Measurements from ENCODE around the gene XCR1. TPM values are rescaled to one million over a fixed set of nuclear protein-coding genes. Genes with fewer than 3 reads are reported as not detected.
"Not testable (repeated sequence)": the region's sequence is repeated elsewhere in the genome, so short reads cannot be mapped to it uniquely, and the experiment has no call there.

The XCR1 gene
- total and polyA plus RNA-seq, 9 of the 15 experiments (the other 6 are each of a cell fraction or from before 2014, with no cell fraction given): not detected

DNA sequence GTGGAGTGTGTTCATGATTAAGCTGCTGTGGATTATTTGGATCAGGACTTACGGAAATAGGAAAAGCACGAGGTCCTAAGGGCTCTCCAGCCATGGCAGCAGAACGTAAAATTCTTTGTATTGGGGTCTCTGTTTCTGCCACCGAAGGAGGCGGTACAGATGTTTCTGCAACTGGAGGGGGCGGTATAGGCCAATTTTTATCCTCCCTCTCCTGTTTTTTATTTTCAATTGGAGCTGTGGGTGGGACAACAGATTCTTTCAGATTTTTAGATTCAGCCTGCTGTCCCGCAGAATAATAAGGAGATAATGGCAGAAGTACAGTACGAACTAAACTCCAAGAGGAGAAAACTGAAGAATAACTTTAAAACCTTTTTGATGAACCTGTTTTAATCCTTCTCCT lies 26.0 kb upstream of the XCR1 start:
- peaks cover 18 to 35% of the 10 kb centered on the region in 2 experiments for H3K27me3 ChIP-seq (ENCODE audit: control insufficient read depth in 2 of 2, insufficient read depth in 2 of 2, low read length in 2 of 2)
- WGBS (ENCODE audit: insufficient coverage, low coverage, missing lambda C conversion rate): 2% methylated on average over 8 of the region's 8 CpGs
- TF ChIP-seq RAD21 (CRISPR knock-in tag; conservative IDR thresholded peaks at IDR 0.05 in 1 of 2, IDR thresholded peaks at IDR 0.05 in 1 of 2): peak; percentile 14 to 26; a peak in 2 of 4 replicates
- H3K9ac ChIP-seq (ENCODE audit: insufficient read depth in 1 of 2, low read depth in 2 of 2, low read length in 2 of 2); H3K4me1 ChIP-seq (replicated peaks in 1 of 2; ENCODE audit: control insufficient read depth in 2 of 2, insufficient read depth in 2 of 2, low read length in 2 of 2); H3K9me3 ChIP-seq (replicated peaks; ENCODE audit: control insufficient read depth, insufficient read depth, low read depth, low read length); ATAC-seq; H3K4me2 ChIP-seq (ENCODE audit: insufficient read depth, low read length); H3K79me2 ChIP-seq (ENCODE audit: control insufficient read depth, insufficient read depth, low read length); H4K20me1 ChIP-seq (replicated peaks; ENCODE audit: control insufficient read depth, insufficient read depth, low read length); DNase-seq (ENCODE audit: extremely low read depth in 1 of 4, low spot score in 3 of 4); FAIRE-seq; H3K9me1 ChIP-seq (ENCODE audit: control insufficient read depth, insufficient read depth, low read length); H3K36me3 ChIP-seq (ENCODE audit: control insufficient read depth, insufficient read depth, low read length); intact Hi-C loops (cut with micrococcal nuclease); H3K4me3 ChIP-seq; in situ Hi-C loops (cut with MboI); POLR2A ChIA-PET; H2AFZ ChIP-seq (ENCODE audit: low read depth, low read length); H3K27ac ChIP-seq (ENCODE audit: extremely low read depth, low read depth, low read length); BruUV-seq (replicated peaks): not testable (repeated sequence)
- CTCF ChIA-PET (ENCODE audit: low intra/inter-chr PET ratio): interaction anchor here (1.1 kb wide), 1 partner anchor 25 kb away, joined by 3 read pairs; no protein-coding TSS in a partner anchor

GRCh38 chr3:46052531-46052930 lies 25.2 kb upstream of the XCR1 start:
- Histone ChIP-seq H3K9me3 (replicated peaks; ENCODE audit: control insufficient read depth, insufficient read depth, low read depth, low read length) (no peaks in the 10 kb centered on the region), H3K9ac (ENCODE audit: insufficient read depth in 1 of 2, low read depth in 2 of 2, low read length in 2 of 2) (no peak overlapping the region), H3K79me2 (ENCODE audit: control insufficient read depth, insufficient read depth, low read length) (no peaks in the 10 kb centered on the region), H2AFZ (ENCODE audit: low read depth, low read length) (no peak overlapping the region), H3K4me3 (no peak overlapping the region), H3K36me3 (ENCODE audit: control insufficient read depth, insufficient read depth, low read length) (no peaks in the 10 kb centered on the region), H3K4me2 (ENCODE audit: insufficient read depth, low read length) (no peak overlapping the region), H4K20me1 (replicated peaks; ENCODE audit: control insufficient read depth, insufficient read depth, low read length) (no peaks in the 10 kb centered on the region), H3K27ac (ENCODE audit: extremely low read depth, low read depth, low read length) (no peak overlapping the region), H3K9me1 (ENCODE audit: control insufficient read depth, insufficient read depth, low read length) (no peaks in the 10 kb centered on the region), H3K4me1 (replicated peaks in 1 of 2; ENCODE audit: control insufficient read depth in 2 of 2, insufficient read depth in 2 of 2, low read length in 2 of 2) (no peaks in the 10 kb centered on the region), H3K27me3 (ENCODE audit: control insufficient read depth in 2 of 2, insufficient read depth in 2 of 2, low read length in 2 of 2) (peaks cover 21 to 39% of the 10 kb centered on the region in 2 experiments)
- FAIRE-seq (no peak), DNase-seq (ENCODE audit: extremely low read depth in 1 of 4, low spot score in 3 of 4) (no peak), ATAC-seq (no peak)
- ChIA-PET POLR2A (no interaction called here), CTCF (ENCODE audit: low intra/inter-chr PET ratio) (interaction anchor here (0.9 to 1.1 kb wide), 2 partner anchors 26 to 27 kb away, joined by 3 to 4 read pairs; no protein-coding TSS in a partner anchor)
- intact Hi-C loops (cut with micrococcal nuclease): no loop called here
- no TSS peak for BruUV-seq (replicated peaks)
- no peak for TF ChIP-seq ZNF184 (CRISPR knock-in tag; IDR thresholded peaks at IDR 0.05)
- in situ Hi-C loops (cut with MboI): no loop called here
- WGBS (ENCODE audit: insufficient coverage, low coverage, missing lambda C conversion rate): 8% methylated on average over 8 of the region's 8 CpGs

Data from K562 (cell line).